Measurements from ENCODE around the gene MFNG. TPM values are rescaled to one million over a fixed set of nuclear protein-coding genes. Genes with fewer than 3 reads are reported as not detected.
A peak's percentile ranks its signal among the peaks of the same experiment; 100 is the strongest.

The MFNG gene
- total RNA-seq, 1 experiment from 2014 or later = 0.36 TPM

DNA sequence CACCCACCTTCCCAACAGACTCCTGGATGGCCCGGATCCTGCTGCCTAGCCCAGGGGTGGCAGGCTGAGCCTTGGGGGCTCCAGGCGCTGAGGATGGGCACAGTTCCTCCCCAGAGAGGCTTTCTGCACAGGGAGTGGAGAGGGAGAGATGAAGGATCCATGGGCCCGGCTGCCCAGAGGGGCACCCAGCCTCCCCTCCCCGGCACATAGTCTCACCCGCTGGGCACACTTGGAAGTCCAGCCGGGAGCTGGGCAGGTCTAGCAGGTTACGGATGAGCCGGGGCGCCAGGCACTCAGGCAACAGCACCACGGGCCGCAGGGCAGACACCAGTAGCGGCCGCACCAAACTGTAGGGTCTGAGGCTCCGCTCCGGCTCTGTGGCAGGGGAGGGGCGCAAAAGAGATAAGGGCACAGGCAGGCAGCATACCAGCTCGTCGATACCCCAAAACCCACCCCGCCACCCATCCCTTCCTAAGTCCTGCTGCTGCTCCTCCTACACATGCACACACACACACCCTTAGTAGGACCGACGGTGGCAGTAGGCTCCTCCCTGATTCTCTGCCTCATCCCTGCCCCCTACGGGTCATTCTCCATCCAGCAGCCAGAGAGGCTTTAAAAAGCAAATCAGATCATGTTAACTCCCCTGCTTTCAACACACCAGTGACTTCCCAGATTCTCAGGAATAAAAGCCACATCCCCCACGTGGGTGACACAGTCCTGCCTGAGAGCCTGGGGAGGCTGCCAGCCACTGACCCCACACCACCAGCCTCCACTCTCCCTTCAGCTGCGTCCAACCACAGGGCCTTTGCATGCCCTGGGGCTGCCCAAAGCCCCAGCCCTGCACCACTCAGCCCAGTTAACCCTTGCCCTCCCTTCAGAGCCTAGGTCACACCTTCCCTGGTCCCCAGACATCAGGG lies 6.5 kb upstream of the MFNG start:
- no peak overlapping the region for H3K4me3 ChIP-seq
- no peak overlapping the region for H3K27ac ChIP-seq
- peaks cover 23% of the 10 kb centered on the region for H3K36me3 ChIP-seq
- no peaks in the 10 kb centered on the region for H3K27me3 ChIP-seq
- H3K9me3 ChIP-seq (replicated peaks) = no peaks in the 10 kb centered on the region
- DNase-seq = no peak
- peaks cover 12% of the 10 kb centered on the region for H3K4me1 ChIP-seq

DNA sequence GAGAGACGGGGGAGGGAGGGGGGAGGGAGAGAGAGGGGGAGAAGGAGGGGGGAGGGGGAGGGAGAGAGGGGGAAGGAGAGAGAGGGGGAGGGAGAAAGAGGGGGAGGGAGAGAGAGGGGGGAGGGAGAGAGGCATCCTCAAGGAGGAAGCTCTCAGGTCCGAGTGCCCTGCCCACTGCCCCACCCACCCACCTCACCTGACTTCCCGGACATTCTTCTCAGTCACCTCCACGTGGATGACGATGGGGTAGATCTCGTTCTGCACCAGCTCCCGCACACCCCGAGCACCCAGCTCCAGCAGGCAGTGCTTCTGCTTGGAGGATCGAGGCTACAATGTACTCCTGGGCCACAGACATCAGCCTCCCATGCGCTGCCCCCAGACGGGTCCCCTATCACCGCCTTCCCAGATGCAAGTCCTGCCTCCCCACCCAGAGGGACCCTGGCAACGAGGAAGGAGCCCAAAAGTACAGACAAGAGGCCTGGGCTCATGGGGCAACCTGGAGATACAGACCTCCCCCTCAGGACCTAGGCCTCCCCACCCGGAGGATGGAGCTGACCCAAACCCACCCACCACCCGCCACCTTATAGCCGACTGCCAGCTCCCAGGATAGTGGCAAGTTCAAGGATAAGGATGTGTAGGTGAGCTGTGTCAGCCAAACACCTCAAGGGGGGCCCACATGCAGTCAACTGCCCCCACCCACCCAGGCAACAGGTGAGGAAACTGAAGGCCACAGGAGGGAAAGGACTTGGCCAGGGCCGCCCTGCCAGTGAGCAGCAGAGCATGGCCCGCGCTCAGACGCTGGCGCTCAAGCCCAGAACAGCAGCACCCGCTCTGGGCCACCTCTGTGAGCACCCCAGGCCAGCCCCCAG lies 5.6 kb upstream of the MFNG start:
- no peak overlapping the region for H3K27ac ChIP-seq
- H3K4me1 ChIP-seq = peaks cover 6% of the 10 kb centered on the region
- DNase-seq = no peak
- no peak overlapping the region for H3K4me3 ChIP-seq
- no peaks in the 10 kb centered on the region for H3K9me3 ChIP-seq (replicated peaks)
- H3K36me3 ChIP-seq = peaks cover 23% of the 10 kb centered on the region
- H3K27me3 ChIP-seq = no peaks in the 10 kb centered on the region

DNA sequence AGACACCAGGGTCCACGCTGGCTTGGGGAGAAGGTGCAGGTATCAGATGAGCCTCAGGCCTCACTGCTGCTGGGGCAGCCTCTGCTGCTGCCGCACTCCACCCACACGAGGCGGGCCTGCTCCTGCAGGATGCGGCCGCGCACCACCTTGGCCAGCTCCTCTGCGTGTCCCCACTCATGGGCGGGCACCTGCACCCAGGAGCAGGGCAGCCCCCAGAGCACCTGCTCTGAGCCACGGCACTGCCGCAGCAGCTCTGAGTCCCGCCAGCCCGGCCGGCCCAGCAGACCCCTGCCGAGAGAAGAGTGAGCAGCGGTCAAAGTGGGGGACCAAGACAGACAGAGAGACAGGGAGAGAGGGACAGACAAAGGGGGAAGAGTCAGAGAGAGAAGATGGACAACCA lies 4.9 kb upstream of the MFNG start:
- peaks cover 10% of the 10 kb centered on the region for H3K4me1 ChIP-seq
- no peaks in the 10 kb centered on the region for H3K27me3 ChIP-seq
- H3K9me3 ChIP-seq (replicated peaks) = no peaks in the 10 kb centered on the region
- H3K27ac ChIP-seq = no peak overlapping the region
- H3K36me3 ChIP-seq = peaks cover 22% of the 10 kb centered on the region
- no peak for DNase-seq
- no peak overlapping the region for H3K4me3 ChIP-seq

DNA sequence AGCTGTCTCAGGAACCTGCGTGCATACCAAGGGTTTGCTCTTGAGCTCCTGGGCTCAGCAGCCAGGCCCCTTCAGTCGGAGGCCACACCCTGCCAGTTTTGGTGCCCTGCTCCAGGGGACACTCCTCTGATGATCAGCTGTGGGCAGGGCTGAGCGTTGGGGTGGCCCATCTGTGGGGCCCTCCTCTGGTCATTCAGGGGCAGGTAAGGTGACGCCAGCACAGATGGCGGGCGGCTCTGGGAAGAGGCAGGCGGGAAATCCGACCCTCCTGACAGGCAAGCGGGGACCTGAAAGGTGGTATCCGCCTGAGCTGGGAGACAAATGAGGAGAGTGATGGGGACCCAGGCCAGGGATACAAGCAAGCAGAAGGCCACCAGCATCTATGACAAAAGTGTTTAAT lies 3.8 kb upstream of the MFNG start:
- H3K36me3 ChIP-seq = peaks cover 13% of the 10 kb centered on the region
- peaks cover 13% of the 10 kb centered on the region for H3K4me1 ChIP-seq
- no peak for DNase-seq
- H3K27me3 ChIP-seq = no peaks in the 10 kb centered on the region
- no peak overlapping the region for H3K4me3 ChIP-seq
- no peak overlapping the region for H3K27ac ChIP-seq
- no peaks in the 10 kb centered on the region for H3K9me3 ChIP-seq (replicated peaks)

DNA sequence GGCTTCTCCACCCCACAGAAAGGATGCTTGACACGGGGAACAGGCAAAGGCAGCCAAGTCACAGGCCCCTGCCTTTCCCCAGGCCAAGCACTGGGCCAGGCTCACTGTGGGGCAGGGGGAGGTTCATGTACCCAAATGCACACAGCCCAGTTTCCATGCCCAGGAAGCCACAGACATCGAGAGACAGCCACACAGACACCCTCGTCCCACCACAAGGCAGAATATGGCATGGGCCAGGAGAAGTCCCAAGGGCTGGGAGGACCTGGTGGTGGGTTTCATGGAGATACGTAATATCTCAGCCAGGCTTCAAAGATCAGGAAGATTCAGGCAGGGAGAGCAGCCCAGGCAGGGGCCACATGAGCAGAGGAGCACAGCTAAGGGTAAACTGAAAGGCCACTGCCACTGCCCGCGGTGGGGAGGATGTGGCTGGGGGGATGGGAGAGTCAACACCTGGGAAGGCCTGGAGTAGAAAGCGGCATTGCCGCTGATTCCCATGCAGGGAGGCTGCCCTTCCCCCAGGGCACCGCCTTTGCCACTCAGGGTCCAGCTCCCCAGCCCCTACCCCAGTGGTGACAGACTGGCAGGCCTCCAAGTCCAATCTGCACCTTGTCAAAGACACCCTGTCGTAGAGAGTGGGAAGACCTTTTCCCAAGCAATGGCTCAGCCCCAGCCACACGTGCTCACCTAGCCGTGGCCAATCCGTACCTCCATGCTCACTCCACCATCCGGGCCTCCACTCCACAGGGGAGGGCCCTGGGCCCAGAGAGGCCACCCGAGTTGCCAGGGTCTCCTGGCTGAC lies 2.4 kb upstream of the MFNG start:
- Histone ChIP-seq H3K27ac (no peak overlapping the region), H3K36me3 (peaks cover 13% of the 10 kb centered on the region), H3K9me3 (replicated peaks) (no peaks in the 10 kb centered on the region), H3K27me3 (no peaks in the 10 kb centered on the region), H3K4me3 (no peak overlapping the region), H3K4me1 (peaks cover 23% of the 10 kb centered on the region)
- DNase-seq = no peak

DNA sequence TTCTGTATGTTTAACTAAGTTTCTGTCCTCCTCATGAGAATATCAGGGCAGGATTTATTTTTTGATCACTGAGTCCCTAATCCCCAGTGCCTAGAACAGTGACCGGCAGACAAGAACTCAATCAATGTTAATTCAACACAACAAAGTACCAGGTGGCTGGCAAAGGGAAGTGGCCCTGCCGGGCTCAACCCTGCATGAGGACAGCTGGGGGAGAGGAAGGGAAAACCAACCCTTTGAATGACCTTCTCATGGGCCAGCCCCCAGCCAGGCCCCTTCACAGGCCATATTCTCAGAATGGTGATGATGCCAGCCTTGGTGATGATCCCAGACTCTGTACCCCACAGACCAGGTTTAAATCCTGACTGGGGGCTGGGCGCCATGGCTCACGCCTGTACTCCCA lies 1.4 kb upstream of the MFNG start:
- H3K4me1 ChIP-seq = peaks cover 27% of the 10 kb centered on the region
- no peak overlapping the region for H3K4me3 ChIP-seq
- DNase-seq = peak in 1 of 2 experiments; percentile 30
- no peaks in the 10 kb centered on the region for H3K9me3 ChIP-seq (replicated peaks)
- H3K27me3 ChIP-seq = no peaks in the 10 kb centered on the region
- H3K36me3 ChIP-seq = peaks cover 11% of the 10 kb centered on the region
- no peak overlapping the region for H3K27ac ChIP-seq

DNA sequence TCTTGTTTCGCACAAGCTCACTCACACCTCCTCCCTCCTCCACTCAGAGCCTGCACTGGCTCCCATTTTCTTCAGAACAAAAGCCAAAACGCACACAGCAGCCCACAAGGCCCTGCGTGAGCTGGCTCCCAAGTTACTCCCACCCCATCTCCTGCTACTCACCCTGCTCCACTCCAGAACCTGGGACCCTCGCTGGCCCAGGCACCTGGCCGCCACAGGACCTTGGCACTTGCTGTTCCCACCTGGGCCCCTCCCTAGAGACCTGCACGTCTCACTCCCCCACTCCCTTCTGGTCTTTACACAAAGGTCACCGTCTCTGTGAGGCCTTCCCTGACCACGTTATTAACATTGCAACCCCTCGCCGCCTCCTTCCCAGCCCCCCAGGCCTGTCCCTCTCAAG lies 945 bp upstream of the MFNG start:
- H3K36me3 ChIP-seq = peaks cover 9% of the 10 kb centered on the region
- H3K9me3 ChIP-seq (replicated peaks) = no peaks in the 10 kb centered on the region
- peaks cover 27% of the 10 kb centered on the region for H3K4me1 ChIP-seq
- H3K27ac ChIP-seq = no peak overlapping the region
- no peak overlapping the region for H3K4me3 ChIP-seq
- H3K27me3 ChIP-seq = no peaks in the 10 kb centered on the region
- DNase-seq = no peak

DNA sequence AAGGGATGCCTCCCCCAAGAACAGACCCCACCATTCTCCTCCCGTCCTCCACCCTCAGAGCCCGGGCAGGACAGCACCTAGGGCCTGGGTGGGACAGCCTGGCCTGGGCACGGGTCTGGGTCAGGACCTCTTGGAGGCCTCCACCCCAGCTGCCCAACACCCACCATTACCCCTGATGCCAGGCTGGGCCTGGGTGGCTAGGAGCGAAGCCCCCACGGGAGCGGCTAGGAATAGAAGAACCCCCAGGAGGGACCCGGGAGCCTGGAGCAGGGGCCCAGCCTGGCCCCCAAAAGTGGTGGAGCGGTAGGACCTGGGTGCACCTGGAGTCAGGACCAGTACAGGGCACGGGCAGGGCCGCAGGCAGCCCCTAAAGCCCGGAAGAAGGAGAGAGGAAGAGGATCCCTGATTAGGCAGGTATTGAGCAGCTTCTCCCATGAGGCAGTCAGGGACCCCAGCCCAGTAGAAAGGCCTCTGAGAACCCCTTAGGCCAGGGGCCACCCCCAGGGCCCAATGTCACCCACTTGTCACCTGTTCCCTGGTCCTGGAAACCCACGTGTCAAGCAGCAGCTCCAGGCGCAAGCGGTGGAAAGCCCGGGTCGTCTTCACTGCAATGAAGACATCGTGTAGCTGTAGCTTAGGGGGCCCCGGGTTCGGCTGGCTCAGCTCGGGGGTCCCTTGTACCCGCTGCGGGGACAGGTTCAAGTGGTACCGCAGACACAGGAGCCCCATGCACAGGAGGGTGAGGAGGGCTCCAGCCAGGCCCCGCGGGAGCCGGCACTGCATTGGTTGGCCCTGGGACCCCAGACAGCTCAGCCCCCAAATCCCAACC lies 575 bp downstream of the MFNG start:
- no peak overlapping the region for H3K4me3 ChIP-seq
- peaks cover 27% of the 10 kb centered on the region for H3K4me1 ChIP-seq
- no peak overlapping the region for H3K27ac ChIP-seq

DNA sequence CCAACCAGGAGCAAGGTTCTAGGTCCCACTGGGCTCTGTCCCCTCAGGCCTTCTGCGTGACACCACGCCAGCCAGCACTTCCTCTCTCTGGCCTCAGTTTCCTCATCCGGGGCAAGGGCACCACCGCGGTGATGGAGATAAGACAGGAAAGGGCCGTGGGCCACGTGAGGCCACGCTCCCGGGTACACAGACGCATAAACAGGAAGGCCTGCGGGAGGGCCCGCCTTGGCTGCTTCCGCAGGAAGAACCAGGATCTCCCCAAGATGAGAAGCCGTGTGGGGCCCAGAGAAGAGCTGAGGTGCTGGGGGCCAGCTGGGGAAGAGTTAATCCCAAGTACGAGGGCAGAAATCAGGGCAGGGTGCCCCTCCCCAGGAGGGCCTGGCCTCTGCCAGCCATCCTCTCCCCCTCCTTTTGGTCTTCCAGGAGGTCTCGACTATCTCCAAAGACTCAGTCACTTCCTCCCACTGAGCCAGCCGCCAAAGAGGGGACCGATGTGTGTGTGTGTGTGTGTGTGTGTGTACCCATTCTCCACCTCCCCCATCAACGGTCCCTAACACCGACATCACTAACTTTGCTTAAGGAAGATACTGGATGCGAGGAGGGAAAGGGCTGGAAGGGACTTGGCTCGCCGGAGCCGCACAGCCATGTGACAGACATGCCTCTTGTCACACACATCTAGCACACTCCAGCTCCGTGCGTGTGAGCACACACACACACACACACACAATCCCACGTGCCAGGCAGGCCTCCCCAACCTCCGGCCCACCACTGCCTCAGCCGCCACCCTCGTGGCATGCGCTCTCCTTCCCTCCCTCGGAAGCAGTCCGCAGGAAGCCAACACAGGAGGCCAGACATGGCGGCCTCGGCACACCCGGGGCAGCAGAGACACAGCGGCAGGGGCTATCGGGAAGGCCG lies 1.4 kb downstream of the MFNG start:
- Histone ChIP-seq H3K27me3 (no peaks in the 10 kb centered on the region), H3K9me3 (replicated peaks) (no peaks in the 10 kb centered on the region), H3K27ac (no peak overlapping the region), H3K36me3 (no peaks in the 10 kb centered on the region), H3K4me1 (peaks cover 27% of the 10 kb centered on the region), H3K4me3 (no peak overlapping the region)
- no peak for DNase-seq

More for the DNA sequence above, 575 bp downstream of the MFNG start:
- no peaks in the 10 kb centered on the region for H3K9me3 ChIP-seq (replicated peaks)
- H3K36me3 ChIP-seq = peaks cover 5% of the 10 kb centered on the region; the same call in 1 of the 2 replicates
- no peaks in the 10 kb centered on the region for H3K27me3 ChIP-seq
- DNase-seq = no peak

DNA sequence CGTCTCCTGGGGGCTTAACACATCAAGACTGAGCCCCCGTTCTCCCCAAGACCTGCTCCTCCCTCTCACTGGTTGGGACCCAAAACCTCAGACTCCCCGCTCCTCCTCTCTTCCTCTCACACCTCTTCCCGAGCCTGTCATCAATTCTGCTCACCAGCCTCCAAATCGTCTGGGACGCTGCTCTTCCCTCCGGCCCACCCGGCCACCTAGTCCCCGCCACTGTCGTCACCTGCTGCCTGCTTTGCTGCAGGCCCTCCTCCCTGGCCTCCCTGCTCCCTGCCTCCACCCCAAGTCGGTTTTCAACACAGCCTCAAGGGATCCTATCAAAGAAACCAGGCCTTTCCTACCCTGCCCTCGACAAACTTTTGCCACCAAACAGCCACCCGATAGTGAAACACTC lies 3.1 kb downstream of the MFNG start:
- H3K36me3 ChIP-seq = no peaks in the 10 kb centered on the region
- H3K4me3 ChIP-seq = no peak overlapping the region
- H3K4me1 ChIP-seq = peaks cover 26% of the 10 kb centered on the region
- no peaks in the 10 kb centered on the region for H3K27me3 ChIP-seq
- no peaks in the 10 kb centered on the region for H3K9me3 ChIP-seq (replicated peaks)
- no peak overlapping the region for H3K27ac ChIP-seq
- no peak for DNase-seq

DNA sequence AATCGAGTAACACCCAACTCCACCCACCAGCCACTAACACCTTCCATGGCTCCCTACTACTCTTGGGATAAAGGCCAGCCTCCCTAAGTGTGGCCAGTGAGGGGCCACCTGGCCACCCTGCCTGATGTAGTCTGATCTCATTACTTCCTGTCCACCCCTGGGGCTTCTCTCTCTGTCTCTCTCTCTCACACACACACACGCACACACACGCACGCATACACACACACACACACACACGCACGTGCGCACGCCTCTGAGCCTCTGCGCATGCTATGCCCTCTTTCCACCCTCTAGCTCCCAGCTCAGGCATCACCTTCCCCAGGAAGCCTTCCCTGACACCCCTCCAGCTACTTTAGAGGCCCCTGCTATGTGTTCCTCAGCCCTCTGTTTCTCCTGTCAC lies 3.9 kb downstream of the MFNG start:
- Histone ChIP-seq H3K9me3 (replicated peaks) (no peaks in the 10 kb centered on the region), H3K27ac (no peak overlapping the region), H3K4me3 (no peak overlapping the region), H3K36me3 (no peaks in the 10 kb centered on the region), H3K27me3 (no peaks in the 10 kb centered on the region; the same call in 1 of the 2 replicates), H3K4me1 (peaks cover 23% of the 10 kb centered on the region)
- DNase-seq = no peak

DNA sequence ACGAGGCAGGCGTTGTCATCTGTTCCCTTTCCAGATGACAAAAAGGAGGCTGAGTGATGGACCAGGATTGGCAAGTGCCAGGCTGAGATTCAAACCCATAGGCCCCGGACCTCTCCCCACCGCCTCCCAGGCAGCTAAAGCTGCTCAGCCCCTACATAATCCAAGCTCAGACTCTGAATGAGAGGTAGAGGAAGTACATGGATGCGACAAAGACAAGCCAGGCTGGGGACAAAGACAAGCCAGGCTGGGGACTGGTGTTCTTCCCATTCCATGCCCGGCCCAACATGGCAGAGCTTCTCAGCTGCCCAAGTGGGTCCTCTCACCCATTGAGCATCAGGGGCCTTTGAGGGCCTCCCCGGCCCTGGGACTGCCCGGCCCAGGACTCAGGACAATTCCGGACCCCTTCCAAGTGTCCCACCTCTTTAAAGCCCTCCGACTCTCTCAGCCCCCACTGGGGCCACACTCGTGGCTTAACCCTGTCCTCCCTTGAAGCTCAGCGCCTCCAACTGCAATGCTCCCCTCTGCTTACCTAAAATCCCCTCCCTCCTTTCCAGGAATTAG lies 4.8 kb downstream of the MFNG start:
- no peaks in the 10 kb centered on the region for H3K9me3 ChIP-seq (replicated peaks)
- peaks cover 5% of the 10 kb centered on the region for H3K27me3 ChIP-seq
- H3K4me1 ChIP-seq = peaks cover 18% of the 10 kb centered on the region
- no peak for DNase-seq
- H3K4me3 ChIP-seq = no peak overlapping the region
- H3K27ac ChIP-seq = no peak overlapping the region
- H3K36me3 ChIP-seq = no peaks in the 10 kb centered on the region
